HG03025 (cell line): ENCODE measurements around the gene OR2F2.

ENCODE experiments used
- ATAC-seq: cut with Tn5 transposase; IDR thresholded peaks from one replicate; pipeline ENCODE4 v1.9.1; 2021; ENCODE audit warnings: mild to moderate bottlenecking, moderate library complexity; ENCODE audit not compliant: unreplicated experiment, low FRiP score

OR2F2 gene

DNA sequence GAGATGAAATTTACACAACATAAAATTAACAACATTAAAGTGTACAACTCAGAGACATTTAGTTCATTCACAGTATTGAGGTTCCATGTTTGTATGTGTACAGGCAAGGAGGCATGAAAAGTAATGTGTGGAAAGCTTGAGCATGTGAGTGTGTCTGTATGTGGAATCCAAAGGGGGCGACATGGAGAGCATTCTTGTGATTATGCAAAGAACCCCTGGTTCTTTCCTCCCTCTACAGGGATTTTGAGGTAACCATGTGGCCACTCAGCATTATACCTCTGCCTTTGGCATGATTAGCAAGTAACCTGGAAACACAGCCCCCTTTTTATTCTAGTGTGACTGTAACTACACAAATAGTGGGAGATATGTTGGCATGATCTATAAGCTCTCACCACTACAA, 40.6 kb downstream of the OR2F2 start:
- no peak for ATAC-seq

DNA sequence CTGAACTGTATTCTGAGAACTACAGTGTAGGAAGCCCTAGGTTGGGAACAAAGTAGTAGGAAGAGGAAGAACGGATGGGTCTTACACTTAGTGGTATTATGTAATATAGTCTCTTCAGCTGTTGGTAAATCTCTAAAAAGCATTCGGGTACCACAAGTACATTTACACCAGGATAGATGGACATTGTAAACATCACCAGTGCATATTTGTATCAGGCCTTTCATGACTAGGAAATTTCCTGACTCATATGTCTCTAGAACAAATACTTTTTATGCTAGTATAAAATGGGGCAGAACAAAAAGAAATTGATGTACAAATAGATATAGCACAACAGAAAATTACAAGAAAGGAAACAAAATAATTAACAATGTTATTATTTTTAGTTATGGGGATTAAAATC, 43.6 kb downstream of the OR2F2 start:
- ATAC-seq: no peak

DNA sequence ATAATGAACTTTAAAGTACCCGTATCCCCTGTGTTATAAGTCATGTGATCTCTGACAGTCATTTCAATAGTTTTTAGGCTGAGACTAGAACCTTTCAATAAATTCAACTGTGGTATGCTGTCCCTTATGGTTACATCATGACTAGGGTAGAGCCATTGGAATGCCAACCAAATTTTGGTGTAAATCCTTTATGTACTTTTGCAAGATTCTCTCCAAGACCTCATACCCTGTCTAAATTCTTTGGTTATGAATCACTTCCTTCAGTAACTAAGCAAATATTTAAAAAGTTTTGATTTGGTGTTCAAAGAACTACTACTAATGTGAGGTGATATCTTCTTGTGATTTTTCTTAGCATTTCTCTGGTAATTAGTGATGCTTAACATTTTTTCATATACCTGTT, 44.3 kb downstream of the OR2F2 start:
- ATAC-seq: no peak

- no peak for ATAC-seq
Observed at GRCh38 chr7:143979998-143980397, 45.0 kb downstream of the OR2F2 start.

- ATAC-seq: no peak
Observed at GRCh38 chr7:143980746-143981510, 45.9 kb downstream of the OR2F2 start.

- ATAC-seq: no peak
Observed at GRCh38 chr7:143983960-143984359, 48.9 kb downstream of the OR2F2 start.
